SK-N-SH treated with all-trans-retinoic acid at 6 μM for 48 hours (cell line): ENCODE measurements around the gene EVPL.

Experiments
- GLIS3 ChIP-seq: fragments of 250-450 bp; sonication (Bioruptor Pico); IDR thresholded peaks from 2 replicates; pipeline ENCODE4 v1.5.0; 2020; ENCODE audit warnings: mild to moderate bottlenecking, moderate library complexity
- ISL1 ChIP-seq: fragments of 250-450 bp; sonication (Bioruptor Pico); IDR thresholded peaks from 2 replicates; pipeline ENCODE4 v2.1.2; 2022; ENCODE audit warnings: mild to moderate bottlenecking, moderate library complexity
- PATZ1 ChIP-seq: fragments of 250-450 bp; sonication (Bioruptor Pico); IDR thresholded peaks from 2 replicates; pipeline ENCODE4 v1.8.0; 2020; ENCODE audit warnings: mild to moderate bottlenecking, moderate library complexity, borderline replicate concordance
- RARB ChIP-seq: fragments of 250-450 bp; sonication (Bioruptor Pico); IDR thresholded peaks from 2 replicates; pipeline ENCODE4 v1.8.0; 2021; ENCODE audit warnings: mild to moderate bottlenecking, moderate library complexity
- ZC3H10 ChIP-seq: fragments of 250-450 bp; sonication (Bioruptor Pico); IDR thresholded peaks from 2 replicates; pipeline ENCODE4 v1.5.1; 2021; ENCODE audit warnings: mild to moderate bottlenecking, moderate library complexity
- ZFP30 ChIP-seq: fragments of 450-650 bp; formaldehyde crosslinking; IDR thresholded peaks from 2 replicates; pipeline ENCODE4 v1.5.0; 2022; ENCODE audit warnings: mild to moderate bottlenecking, moderate library complexity
- ZNF8 ChIP-seq: fragments of 450-650 bp; formaldehyde crosslinking; IDR thresholded peaks from 2 replicates; pipeline ENCODE4 v1.5.0; 2020; ENCODE audit warnings: mild to moderate bottlenecking, moderate library complexity

- TF ChIP-seq ZFP30 (CRISPR knock-in tag) = no peak
- no peak for TF ChIP-seq RARB (CRISPR knock-in tag)
- no peak for TF ChIP-seq ZC3H10 (CRISPR knock-in tag)
- no peak for TF ChIP-seq PATZ1 (CRISPR knock-in tag)
- TF ChIP-seq GLIS3 (CRISPR knock-in tag) = no peak
- no peak for TF ChIP-seq ZNF8 (CRISPR knock-in tag)
- no peak for TF ChIP-seq ISL1
Observed at GRCh38 chr17:76007131-76007849, 19.8 kb downstream of the EVPL start.
